Esophagus muscularis mucosa (tissue), 3 donors: ENCODE results near the gene MTUS2.

Experiments
- POLR2A ChIP-seq: fragments of 450-650 bp; IDR thresholded peaks from one replicate; pipeline ENCODE4 v1.6.1; 2017; ENCODE audit warnings: antibody characterized with exemption, moderate library complexity, mild to moderate bottlenecking, low read depth
- TF ChIP-seq, protein P1 (sequence below), 3 experiments: fragments of 200-600 bp in 2 of 3; fragments of 450-650 bp in 1 of 3; sonication (generic) in 2 of 3; IDR thresholded peaks; one replicate each; pipeline ENCODE4 v1.5.1; 2017 to 2019; ENCODE audit warnings: antibody characterized with exemption in 3 of 3, mild to moderate bottlenecking in 2 of 3, moderate library complexity in 1 of 3

- TF ChIP-seq, protein P1, sequence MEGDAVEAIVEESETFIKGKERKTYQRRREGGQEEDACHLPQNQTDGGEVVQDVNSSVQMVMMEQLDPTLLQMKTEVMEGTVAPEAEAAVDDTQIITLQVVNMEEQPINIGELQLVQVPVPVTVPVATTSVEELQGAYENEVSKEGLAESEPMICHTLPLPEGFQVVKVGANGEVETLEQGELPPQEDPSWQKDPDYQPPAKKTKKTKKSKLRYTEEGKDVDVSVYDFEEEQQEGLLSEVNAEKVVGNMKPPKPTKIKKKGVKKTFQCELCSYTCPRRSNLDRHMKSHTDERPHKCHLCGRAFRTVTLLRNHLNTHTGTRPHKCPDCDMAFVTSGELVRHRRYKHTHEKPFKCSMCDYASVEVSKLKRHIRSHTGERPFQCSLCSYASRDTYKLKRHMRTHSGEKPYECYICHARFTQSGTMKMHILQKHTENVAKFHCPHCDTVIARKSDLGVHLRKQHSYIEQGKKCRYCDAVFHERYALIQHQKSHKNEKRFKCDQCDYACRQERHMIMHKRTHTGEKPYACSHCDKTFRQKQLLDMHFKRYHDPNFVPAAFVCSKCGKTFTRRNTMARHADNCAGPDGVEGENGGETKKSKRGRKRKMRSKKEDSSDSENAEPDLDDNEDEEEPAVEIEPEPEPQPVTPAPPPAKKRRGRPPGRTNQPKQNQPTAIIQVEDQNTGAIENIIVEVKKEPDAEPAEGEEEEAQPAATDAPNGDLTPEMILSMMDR (IDR thresholded peaks at IDR 0.05) = no peak
- TF ChIP-seq POLR2A = no peak
Measured at GRCh38 chr13:29137995-29138394, 317.9 kb downstream of the MTUS2 start.
